Stromal cell of bone marrow (primary cell): ENCODE results near the gene NUFIP2.
"Not testable (repeated sequence)": the region's sequence is repeated elsewhere in the genome, so short reads cannot be mapped to it uniquely, and the experiment has no call there.

ENCODE experiments used
- DNase-seq: peaks from one replicate; pipeline ENCODE4 v3.0.0-alpha.2; 2012; ENCODE audit warnings: low read depth

Gene NUFIP2

DNA sequence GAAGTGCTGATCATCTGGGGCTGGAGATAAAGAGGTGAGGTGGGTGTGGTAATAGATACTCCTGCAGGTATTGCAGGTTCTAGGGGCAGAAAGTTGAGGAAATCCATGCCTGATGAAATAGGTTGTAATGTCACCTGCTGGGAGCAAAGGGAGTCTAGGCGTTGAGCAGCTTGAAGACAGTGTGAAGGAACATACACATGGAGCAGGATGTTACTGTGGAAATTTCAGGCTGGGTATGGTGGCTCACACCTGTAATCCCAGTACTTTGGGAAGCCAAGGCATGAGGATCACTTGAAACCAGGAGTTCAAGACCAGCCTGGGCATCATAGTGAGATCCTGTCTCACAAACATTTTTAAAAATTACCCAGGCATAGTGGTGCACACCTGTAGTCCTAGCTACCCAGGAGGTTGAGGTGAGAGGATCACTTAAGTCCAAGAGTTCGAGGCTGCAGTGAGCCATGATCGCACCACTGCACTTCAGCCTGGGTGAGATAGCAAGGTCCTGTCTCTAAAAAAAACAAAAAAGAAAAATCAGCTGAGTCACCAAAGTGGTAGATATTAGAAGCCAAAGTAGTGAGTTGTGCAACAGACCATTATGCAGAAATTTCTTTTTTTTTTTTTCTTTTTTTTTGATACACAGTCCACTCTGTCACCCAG lies 56.3 kb downstream of the NUFIP2 start:
- peak; percentile 65 for DNase-seq

DNA sequence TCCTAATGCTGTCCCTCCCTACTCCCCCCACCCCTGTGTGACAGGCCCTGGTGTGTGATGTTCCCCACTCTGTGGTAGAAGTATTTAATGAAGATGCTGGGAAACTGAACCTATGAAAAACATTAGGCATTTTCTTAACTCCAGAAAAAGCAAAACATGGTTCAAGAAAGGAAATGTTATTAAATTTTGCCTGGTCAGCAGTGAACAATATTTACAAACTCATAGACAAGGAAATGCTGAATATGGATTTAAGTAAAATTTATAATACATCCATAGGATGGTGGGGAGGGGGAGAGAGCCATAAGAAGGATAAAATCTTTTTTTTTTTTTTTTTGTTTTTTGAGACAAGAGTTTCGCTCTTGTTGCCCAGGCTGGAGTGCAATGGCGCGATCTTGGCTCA lies 58.0 kb downstream of the NUFIP2 start:
- DNase-seq, result no peak

DNA sequence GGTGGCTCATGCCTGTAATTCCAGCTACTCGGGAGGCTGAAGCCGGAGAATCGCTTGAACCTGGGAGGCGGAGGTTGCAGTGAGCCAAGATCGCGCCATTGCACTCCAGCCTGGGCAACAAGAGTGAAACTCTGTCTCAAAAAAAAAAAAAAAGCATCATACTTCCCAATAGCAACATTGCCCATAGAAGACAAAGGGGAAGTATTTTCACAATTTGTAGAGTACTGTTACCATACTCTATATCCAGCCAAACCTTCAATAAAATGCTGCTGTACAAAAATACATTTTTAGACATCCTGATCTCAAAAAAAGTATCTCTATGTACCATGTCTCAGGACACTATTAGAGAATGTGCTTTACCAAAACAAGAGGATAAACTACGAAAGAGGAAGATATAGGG lies 59.0 kb downstream of the NUFIP2 start:
- not testable (repeated sequence) for DNase-seq

DNA sequence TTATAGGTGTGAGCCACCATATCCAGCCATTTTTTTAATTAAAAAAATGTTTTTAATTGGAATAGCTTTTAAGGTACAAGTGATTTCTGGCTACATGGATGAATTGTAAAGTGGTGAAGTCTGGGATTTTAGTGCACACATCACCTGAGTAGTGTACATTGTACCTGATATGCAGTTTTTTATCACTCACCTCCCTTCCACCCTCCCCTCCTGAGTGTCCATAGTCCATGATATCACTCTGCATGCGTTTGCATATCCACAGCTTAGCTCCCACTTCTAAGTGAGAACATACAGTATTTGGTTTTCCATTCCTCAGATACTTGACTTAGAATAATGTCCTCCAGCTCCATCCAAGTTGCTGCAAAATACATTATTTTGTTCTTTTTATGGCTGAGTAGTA lies 60.6 kb downstream of the NUFIP2 start:
- no peak for DNase-seq

DNA sequence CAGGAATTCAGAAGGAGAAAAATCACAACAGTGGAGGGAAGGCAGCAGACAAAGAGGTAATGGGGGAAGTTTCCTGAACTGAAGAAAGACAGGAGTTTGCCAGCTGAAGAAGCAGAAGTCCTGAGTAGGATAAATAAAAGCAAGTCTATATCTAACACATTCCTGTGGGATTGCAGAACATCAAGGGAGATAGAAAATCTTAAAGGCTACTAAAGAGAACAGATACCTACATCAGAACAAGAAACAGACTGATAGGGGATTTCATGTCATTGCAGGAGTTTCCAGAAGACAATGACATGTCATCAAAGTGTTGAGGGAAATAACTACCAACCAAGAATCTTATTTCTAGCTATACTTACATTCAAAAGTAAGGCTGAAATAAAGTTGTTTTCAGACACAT lies 68.6 kb downstream of the NUFIP2 start:
- no peak for DNase-seq

DNA sequence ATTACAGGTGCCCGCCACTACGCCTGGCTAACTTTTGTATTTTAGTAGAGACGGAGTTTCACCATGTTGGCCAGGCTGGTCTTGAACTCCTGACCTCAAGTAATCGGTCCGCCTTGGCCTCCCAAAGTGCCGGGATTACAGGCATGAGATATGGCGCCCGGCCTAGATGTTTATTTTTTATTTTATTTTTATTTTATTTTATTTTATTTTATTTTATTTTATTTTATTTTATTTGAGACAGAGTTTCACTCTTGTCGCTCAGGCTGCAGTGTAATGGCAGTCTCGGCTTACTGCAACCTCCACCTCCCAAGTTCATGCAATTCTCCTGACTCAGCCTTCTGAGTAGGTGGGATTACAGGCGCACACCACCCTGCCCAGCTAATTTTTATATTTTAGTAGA lies 72.6 kb downstream of the NUFIP2 start:
- DNase-seq, result not testable (repeated sequence)

DNA sequence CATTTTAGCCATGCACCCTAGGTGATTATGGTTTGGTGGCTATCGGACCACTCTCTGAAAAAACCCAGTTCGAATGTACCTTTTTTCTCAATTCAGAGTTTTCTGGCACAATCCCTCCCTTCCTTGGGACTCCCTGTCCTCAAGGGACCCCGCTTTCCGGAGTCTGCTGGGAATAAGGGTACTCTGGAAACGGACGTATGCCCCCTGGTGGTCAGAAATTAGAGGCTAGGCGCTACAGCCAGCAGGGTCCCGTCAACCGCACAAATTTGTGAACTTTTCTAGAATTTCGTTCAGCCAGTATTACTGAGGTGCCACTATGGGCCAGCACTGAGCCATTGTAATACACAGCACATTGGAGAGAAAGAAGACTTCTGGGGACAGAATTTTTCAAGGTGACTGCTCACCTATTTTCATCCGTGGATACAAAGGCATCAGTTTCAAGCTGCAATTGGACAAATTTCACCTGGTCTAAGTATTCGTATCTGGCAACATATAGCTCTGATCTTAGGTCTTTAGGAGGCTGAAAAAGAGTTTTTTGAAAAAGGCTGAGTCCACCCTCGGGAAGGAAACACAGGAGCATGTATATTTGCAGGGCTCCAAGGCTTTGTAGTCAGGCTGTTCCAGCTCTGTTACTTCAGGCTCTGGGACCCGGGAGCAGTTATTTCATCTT lies 74.4 kb downstream of the NUFIP2 start:
- peak; percentile 75 for DNase-seq

DNA sequence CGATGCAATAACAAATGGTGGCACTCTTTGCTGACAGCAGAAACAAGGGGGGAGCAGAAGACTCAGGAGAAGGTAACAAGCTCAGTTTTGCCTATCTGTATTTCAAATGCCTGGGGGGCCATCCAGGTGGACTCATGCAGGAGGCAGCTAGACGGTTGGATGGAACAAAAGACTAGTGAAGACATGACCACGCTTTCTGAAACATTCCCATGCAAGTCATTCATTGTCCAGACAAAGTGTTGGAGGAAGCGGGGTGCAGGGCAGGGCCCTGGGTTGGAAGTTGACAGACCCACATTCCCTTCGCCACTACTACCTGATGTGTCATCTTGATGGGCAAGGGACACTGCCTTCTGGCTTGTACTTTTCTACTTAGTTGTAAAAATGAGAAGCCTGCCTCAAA lies 77.1 kb downstream of the NUFIP2 start:
- DNase-seq, result no peak

DNA sequence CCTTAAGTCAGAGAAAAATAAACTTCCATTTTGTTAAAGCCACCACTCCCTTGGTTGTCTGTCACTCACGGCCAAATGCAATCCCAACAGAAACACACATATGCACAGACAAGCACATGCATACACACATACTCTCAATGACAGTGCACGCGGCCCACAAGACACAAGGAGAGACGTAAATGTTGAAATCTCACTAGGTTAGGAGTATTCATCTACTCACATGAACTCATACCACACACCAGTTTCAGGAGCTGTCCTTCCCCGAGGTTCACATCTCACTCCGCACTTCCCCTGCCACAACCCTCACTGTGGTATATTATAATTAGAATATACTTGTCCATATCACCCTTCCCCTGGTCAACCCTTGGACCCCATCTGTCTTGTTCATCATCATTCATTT lies 77.8 kb downstream of the NUFIP2 start:
- DNase-seq, result no peak

DNA sequence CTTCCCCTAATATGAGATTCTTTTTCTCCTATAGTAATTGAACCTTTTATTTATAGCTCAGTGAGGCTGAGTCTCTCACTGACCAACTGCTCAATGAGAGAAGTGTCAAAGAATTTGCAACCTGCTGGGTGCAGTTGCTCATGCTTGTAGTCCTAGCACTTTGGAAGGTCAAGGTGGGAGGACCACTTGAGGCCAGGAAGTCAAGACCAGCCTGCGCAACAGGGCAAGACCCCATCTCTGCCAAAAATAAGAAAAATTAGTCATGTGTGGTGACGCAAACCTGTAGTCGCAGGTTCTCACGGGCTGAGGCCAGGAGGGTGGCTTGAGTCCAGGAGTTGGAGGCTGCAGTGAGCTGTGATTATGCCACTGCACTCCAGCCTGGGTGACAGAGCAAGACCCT lies 78.2 kb downstream of the NUFIP2 start:
- no peak for DNase-seq

DNA sequence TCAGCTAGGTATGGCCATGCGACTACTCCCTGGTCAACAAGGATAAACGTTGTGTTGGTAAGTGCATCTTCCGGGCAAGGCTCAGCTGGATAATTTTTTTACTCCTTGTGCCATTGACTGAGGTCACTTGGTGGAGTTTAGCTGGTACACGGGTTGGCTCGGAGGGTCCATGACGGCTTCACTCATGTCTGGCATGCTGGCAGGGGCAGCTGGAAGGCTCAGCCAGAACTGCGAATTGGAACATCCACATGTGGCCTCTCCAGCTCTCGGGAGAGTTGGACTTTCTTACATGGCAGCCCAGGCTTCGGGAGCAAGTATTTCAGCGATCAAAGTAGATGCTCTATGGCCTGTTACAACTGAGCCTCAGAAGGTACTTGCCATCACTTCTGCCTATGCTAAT lies 78.8 kb downstream of the NUFIP2 start:
- no peak for DNase-seq

DNA sequence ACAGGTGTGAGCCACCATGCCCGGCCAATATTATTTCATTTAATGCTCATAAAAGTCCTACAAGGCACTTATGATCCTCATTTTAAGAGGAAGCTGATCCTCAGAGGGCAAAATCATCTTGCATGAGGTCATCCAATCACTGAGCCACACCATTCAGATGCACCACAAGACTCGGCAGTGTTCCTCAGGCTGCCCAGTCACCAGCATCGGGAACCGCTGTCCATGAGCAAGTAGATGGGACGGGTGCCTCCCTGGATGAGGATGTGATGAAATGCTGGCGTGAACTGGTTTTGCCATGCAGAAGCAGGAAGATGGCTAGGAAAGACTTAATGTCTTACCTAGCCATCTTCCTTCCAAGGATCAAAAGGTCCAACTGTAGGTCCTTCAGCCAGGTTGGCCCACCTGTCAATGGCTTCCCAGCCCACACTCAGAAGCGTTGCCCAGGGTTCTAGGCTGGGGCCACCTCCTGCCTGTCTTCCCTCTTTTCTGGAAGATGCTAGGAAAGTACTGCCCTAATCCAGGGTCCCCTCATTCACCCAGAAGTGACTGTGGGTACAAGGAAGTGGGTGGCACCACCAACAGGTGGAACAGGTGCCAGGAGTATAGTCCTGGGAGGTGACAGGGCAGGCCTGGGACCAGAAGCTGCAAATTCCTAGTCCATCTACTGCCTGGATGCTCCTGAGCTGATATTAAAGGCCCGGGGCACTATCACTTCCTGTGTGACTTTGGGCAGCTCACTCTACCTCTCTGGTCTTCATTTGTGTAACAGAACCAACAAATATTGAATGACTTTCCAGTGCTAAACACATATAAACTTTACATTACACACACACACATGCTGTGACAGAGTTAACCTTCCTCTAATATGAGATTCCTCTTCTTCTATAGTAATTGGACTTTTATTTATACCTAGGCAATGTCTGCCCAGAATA lies 79.5 kb downstream of the NUFIP2 start:
- no peak for DNase-seq

DNA sequence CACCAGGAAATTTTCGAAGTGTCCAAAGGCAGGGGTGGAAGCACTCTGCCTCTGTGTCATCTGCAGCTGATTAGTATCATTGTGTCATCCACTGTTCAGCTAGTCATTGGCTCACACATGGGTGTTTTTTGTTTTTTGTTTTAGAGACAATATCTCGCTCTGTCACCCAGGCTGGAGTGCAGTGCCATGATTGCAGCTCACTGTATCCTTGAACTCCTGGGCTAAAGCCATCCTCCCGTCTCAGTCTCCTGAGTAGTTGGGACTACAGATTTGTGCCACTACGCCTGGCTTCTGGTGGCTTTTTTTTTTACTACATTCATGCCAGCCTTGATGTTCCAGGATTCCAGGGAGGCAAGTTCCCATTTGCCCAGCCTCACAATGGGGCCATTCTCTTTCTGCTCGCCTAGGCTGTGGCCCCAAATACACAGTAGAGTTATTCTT lies 81.2 kb downstream of the NUFIP2 start:
- DNase-seq, result peak; percentile 16

DNA sequence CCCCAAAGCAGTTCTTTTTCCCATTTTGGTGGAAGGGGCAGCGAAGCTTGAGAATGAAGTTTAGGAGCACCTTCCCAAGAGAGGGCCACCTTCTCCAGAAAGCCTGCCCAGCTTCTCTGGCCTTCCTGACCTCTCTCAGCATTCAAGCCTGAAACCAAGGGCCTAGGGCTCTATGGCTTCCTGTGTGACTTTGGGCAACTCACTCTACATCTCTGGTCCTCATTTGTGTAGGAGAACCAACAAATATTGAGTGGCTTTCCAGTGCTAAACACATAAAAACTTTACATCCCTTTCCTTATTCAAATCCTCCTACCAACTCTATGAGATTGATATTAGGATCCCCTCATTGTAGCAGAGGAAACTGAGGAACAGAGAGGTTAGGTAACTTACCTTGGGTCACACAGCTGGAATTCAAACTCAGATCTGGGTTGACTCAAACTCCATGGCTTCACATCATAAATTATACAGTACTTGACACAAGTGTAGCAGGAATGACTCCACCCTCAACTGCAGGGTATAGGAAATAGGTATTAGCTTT lies 81.8 kb downstream of the NUFIP2 start:
- DNase-seq, result no peak

DNA sequence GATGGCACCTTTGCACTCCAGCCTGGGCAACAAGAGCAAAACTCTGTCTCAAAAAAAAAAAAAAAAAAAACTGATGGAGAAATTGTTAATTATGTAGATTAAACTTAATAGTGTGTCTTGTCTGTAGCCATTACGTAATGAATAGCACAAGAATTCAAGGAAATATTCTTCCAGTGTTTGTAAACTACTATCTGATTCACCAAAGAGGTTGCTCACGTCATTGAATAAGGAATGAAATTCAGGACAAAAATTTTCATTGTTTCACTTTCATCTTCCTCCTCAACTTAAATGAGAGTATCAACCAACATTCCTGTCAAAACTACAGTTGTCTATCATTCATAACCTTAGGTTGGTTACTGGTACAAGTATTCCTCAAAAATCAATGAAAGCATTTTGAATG lies 83.1 kb downstream of the NUFIP2 start:
- no peak for DNase-seq

DNA sequence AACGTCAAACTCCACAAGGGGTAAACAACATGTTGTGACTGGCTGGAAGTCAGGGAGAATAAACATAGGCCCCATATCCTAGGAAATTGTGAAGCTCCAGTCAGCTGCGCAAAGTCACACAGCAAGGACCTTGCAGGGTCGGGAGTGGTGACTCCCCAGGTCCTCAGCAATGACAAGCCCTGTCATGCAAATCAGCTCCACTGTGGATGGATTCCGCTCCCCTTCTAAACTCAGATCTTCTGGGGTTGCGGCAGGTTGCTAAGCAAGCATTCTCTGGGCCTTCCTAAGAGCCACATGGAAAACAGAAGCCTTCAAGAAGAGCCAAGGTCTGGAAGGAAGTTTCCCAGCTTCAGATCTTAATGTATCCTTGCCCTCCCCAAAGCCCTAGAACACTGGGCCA lies 84.9 kb downstream of the NUFIP2 start:
- no peak for DNase-seq

DNA sequence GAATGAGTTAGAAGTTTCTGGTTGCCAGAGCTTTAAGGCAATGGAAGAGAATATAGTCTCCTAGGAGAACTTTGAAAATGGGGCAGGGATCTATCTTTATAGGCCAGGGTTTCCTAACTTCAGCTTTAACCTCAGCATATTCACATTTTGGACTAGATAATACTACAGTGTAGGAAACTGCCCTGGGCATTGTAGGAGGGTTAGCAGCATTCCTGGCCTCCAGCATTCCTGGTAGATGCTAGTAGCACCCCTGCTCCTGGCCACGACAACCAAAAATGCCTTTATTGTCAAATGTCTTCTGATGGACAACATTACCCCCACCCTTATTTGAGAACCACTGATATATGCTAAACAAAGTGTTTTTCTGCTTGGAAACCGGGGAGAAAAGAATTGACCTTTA lies 86.0 kb downstream of the NUFIP2 start:
- no peak for DNase-seq
